ENCODE measurements around the gene CAMK1D.

Gene CAMK1D

GRCh38 chr10:12561307-12561706, 212.0 kb downstream of the CAMK1D start:
- DNase-seq (ENCODE audit: low read depth): no peak

GRCh38 chr10:12561720-12562119, 212.4 kb downstream of the CAMK1D start:
- DNase-seq (ENCODE audit: low read depth): no peak

- no peak for DNase-seq (ENCODE audit: low read depth)
These were observed 214.1 kb downstream of the CAMK1D start for GRCh38 chr10:12563489-12563888.

- DNase-seq (ENCODE audit: low read depth): no peak
These were observed 214.8 kb downstream of the CAMK1D start for GRCh38 chr10:12564173-12564572.

- DNase-seq (ENCODE audit: low read depth): no peak
These were observed 217.1 kb downstream of the CAMK1D start for GRCh38 chr10:12566161-12567115.

GRCh38 chr10:12568391-12569009, 219.2 kb downstream of the CAMK1D start:
- DNase-seq (ENCODE audit: low read depth): no peak

GRCh38 chr10:12572281-12572680, 222.9 kb downstream of the CAMK1D start:
- DNase-seq (ENCODE audit: low read depth): no peak

GRCh38 chr10:12577610-12578009, 228.3 kb downstream of the CAMK1D start:
- DNase-seq (ENCODE audit: low read depth): no peak

- DNase-seq (ENCODE audit: low read depth): no peak
These were observed 230.9 kb downstream of the CAMK1D start for GRCh38 chr10:12579954-12580858.

GRCh38 chr10:12583891-12584595, 234.7 kb downstream of the CAMK1D start:
- no peak for DNase-seq (ENCODE audit: low read depth)

- no peak for DNase-seq (ENCODE audit: low read depth)
These were observed 237.4 kb downstream of the CAMK1D start for GRCh38 chr10:12586741-12587140.

GRCh38 chr10:12587451-12587888, 238.1 kb downstream of the CAMK1D start:
- DNase-seq (ENCODE audit: low read depth): no peak

GRCh38 chr10:12588091-12588860, 238.9 kb downstream of the CAMK1D start:
- DNase-seq (ENCODE audit: low read depth): no peak

- no peak for DNase-seq (ENCODE audit: low read depth)
These were observed 239.9 kb downstream of the CAMK1D start for GRCh38 chr10:12589291-12589690.

- no peak for DNase-seq (ENCODE audit: low read depth)
These were observed 240.4 kb downstream of the CAMK1D start for GRCh38 chr10:12589791-12590190.

GRCh38 chr10:12590675-12591659, 241.6 kb downstream of the CAMK1D start:
- no peak for DNase-seq (ENCODE audit: low read depth)

- DNase-seq (ENCODE audit: low read depth): no peak
These were observed 243.6 kb downstream of the CAMK1D start for GRCh38 chr10:12592967-12593366.

GRCh38 chr10:12594448-12594944, 245.1 kb downstream of the CAMK1D start:
- DNase-seq (ENCODE audit: low read depth): no peak

GRCh38 chr10:12595936-12596576, 246.7 kb downstream of the CAMK1D start:
- no peak for DNase-seq (ENCODE audit: low read depth)
